HG02885 (cell line): Measurements from ENCODE around the gene RPUSD2.

ENCODE experiments used
- ATAC-seq: cut with Tn5 transposase; IDR thresholded peaks from one replicate; pipeline ENCODE4 v1.9.1; 2021; ENCODE audit warnings: mild to moderate bottlenecking; ENCODE audit not compliant: unreplicated experiment, poor library complexity

RPUSD2 gene

GRCh38 chr15:40569129-40569953, at the start of gene RPUSD2:
Gene RPUSD2 (plus strand): TSS chr15:40569299. CDS start chr15:40569338, 39 bp downstream.
- ATAC-seq = peak; percentile 55

- no peak for ATAC-seq
Observed at GRCh38 chr15:40523611-40524010, 45.5 kb upstream of the RPUSD2 start.

- ATAC-seq = no peak
Observed at GRCh38 chr15:40525855-40526254, 43.2 kb upstream of the RPUSD2 start.

- no peak for ATAC-seq
Observed at GRCh38 chr15:40528801-40529200, 40.3 kb upstream of the RPUSD2 start.

- no peak for ATAC-seq
Observed at GRCh38 chr15:40533763-40534364, 35.2 kb upstream of the RPUSD2 start.

GRCh38 chr15:40534371-40534770, 34.7 kb upstream of the RPUSD2 start:
- ATAC-seq = no peak

- ATAC-seq = no peak
Observed at GRCh38 chr15:40536501-40536900, 32.6 kb upstream of the RPUSD2 start.

GRCh38 chr15:40538976-40539375, 30.1 kb upstream of the RPUSD2 start:
- no peak for ATAC-seq

GRCh38 chr15:40543082-40543481, 26.0 kb upstream of the RPUSD2 start:
- ATAC-seq = no peak

GRCh38 chr15:40543631-40544294, 25.3 kb upstream of the RPUSD2 start:
- ATAC-seq = peak; percentile 75

GRCh38 chr15:40545457-40545856, 23.6 kb upstream of the RPUSD2 start:
- no peak for ATAC-seq

- ATAC-seq = no peak
Observed at GRCh38 chr15:40548610-40549009, 20.5 kb upstream of the RPUSD2 start.

- ATAC-seq = no peak
Observed at GRCh38 chr15:40549894-40550293, 19.2 kb upstream of the RPUSD2 start.

- ATAC-seq = peak; percentile 79
Observed at GRCh38 chr15:40550341-40551037, 18.6 kb upstream of the RPUSD2 start.

- ATAC-seq = no peak
Observed at GRCh38 chr15:40554161-40554525, 15.0 kb upstream of the RPUSD2 start.

GRCh38 chr15:40555876-40556275, 13.2 kb upstream of the RPUSD2 start:
- ATAC-seq = no peak

GRCh38 chr15:40558952-40559742, 10.0 kb upstream of the RPUSD2 start:
- no peak for ATAC-seq

- ATAC-seq = no peak
Observed at GRCh38 chr15:40562691-40563090, 6.4 kb upstream of the RPUSD2 start.

- ATAC-seq = no peak
Observed at GRCh38 chr15:40563426-40563825, 5.7 kb upstream of the RPUSD2 start.
